HepG2 (cell line): ENCODE results near the gene ANP32D. TPM values are rescaled to one million over a fixed set of nuclear protein-coding genes. Genes with fewer than 3 reads are reported as not detected.

Experiments
- ATAC-seq: fragments of 200-7000 bp; cut with Tn5 transposase; 3 replicates; pipeline ENCODE4 v1.9.1; 2020; ENCODE audit warnings: mild to moderate bottlenecking, moderate library complexity
- BruUV-seq: library from RNA; stranded (reverse); fragments of 400-500 nt; replicated peaks from 2 replicates; lab custom pipeline; 2021; lab: Mats Ljungman, UMichigan
- CTCF ChIA-PET: fragments of 300-600 bp; formaldehyde crosslinking; extraction: SDS; loops from one replicate; lab custom pipeline; 2021; ENCODE audit warnings: low total read pairs, inconsistent platforms, low intra/inter-chr PET ratio; lab: Yijun Ruan, JAX
- POLR2A ChIA-PET: fragments of 350-600 bp; sonication (Branson Sonifier 250); formaldehyde crosslinking; loops from one replicate; lab custom pipeline; 2020; ENCODE audit warnings: antibody characterized with exemption, inconsistent platforms; lab: Yijun Ruan, JAX
- DNase-seq: peaks from one replicate; pipeline ENCODE4 v3.0.0-alpha.2; 2015; ENCODE audit warnings: low spot score
- FAIRE-seq: peaks from 3 replicates; lab custom pipeline; 2011; peaks lifted over from hg19 to GRCh38; lab: Jason Lieb, UNC
- H2AFZ ChIP-seq: one replicate; pipeline ENCODE4 v1.6.1; 2011; ENCODE audit warnings: low read length, inconsistent platforms
- H3K27ac ChIP-seq: fragments of 300-600 bp; 3 replicates; pipeline ENCODE4 v1.8.0; 2011; ENCODE audit warnings: mixed run types, mild to moderate bottlenecking, mixed read lengths, low read length, inconsistent platforms; ENCODE audit not compliant: insufficient read depth; ENCODE audit errors: extremely low read length
- H3K27me3 ChIP-seq, 2 experiments: fragments of 200-600 bp in 1 of 2; 2 replicates in 1 of 2; 3 replicates in 1 of 2; pipeline versions ENCODE4 v1.6.0 to v1.8.0; 2011; ENCODE audit warnings: low read length in 2 of 2, mild to moderate bottlenecking in 2 of 2, moderate library complexity in 2 of 2, inconsistent platforms in 1 of 2; ENCODE audit not compliant: insufficient read depth in 2 of 2, control insufficient read depth in 1 of 2
- H3K36me3 ChIP-seq, 2 experiments: fragments of 200-600 bp in 1 of 2; replicated peaks in 1 of 2; 2 replicates in 1 of 2; 3 replicates in 1 of 2; pipeline versions ENCODE4 v1.5.1 to v1.8.0; 2011; ENCODE audit warnings: low read length in 2 of 2, inconsistent platforms in 1 of 2; ENCODE audit not compliant: insufficient read depth in 2 of 2, control insufficient read depth in 1 of 2
- H3K4me1 ChIP-seq: 2 replicates; pipeline ENCODE4 v1.5.1; 2012; ENCODE audit warnings: low read length, inconsistent platforms; ENCODE audit not compliant: insufficient read depth
- H3K4me2 ChIP-seq: 2 replicates; pipeline ENCODE4 v1.6.0; 2011; ENCODE audit warnings: low read depth, low read length, inconsistent platforms
- H3K4me3 ChIP-seq, 3 experiments: fragments of 200-600 bp in 1 of 3; sonication (generic), shearing (Covaris generic) in 1 of 3; replicated peaks in 1 of 3; 2 replicates each; pipeline ENCODE4 v1.5.1; 2011 to 2016; ENCODE audit warnings: low read length in 3 of 3, inconsistent platforms in 2 of 3, low read depth in 2 of 3, mild to moderate bottlenecking in 2 of 3, control low read depth in 1 of 3, mixed read lengths in 1 of 3; ENCODE audit not compliant: insufficient read depth in 1 of 3
- H3K79me2 ChIP-seq: one replicate; pipeline ENCODE4 v1.6.1; 2011; ENCODE audit warnings: low read length, inconsistent platforms; ENCODE audit not compliant: insufficient read depth
- H3K9ac ChIP-seq: 2 replicates; pipeline ENCODE4 v1.6.0; 2011; ENCODE audit warnings: mild to moderate bottlenecking, low read depth, low read length, inconsistent platforms; ENCODE audit not compliant: insufficient read depth
- H3K9me3 ChIP-seq: 2 replicates; pipeline ENCODE4 v1.5.1; 2012; ENCODE audit warnings: mild to moderate bottlenecking, low read length
- H4K20me1 ChIP-seq: 2 replicates; pipeline ENCODE4 v1.6.0; 2011; ENCODE audit warnings: inconsistent platforms, mild to moderate bottlenecking, low read length, moderate library complexity; ENCODE audit not compliant: insufficient read depth
- ATF1 ChIP-seq: IDR thresholded peaks from 2 replicates; pipeline ENCODE4 v1.6.1; 2016; ENCODE audit warnings: mild to moderate bottlenecking, control low read depth
- BCL6 ChIP-seq: IDR thresholded peaks from 2 replicates; pipeline ENCODE4 v1.6.1; 2016; ENCODE audit warnings: missing genetic modification reagents, missing compliant biosample characterization
- BRCA1 ChIP-seq: sonication (generic); formaldehyde crosslinking; IDR thresholded peaks from 2 replicates; pipeline ENCODE4 v1.4.0; 2020; ENCODE audit warnings: missing genetic modification reagents
- FOXA3 ChIP-seq: IDR thresholded peaks from 2 replicates; pipeline ENCODE4 v1.6.1; 2016; ENCODE audit warnings: missing genetic modification reagents, missing compliant biosample characterization
- JDP2 ChIP-seq: sonication (generic); formaldehyde crosslinking; IDR thresholded peaks from 2 replicates; pipeline ENCODE4 v1.8.1; 2022; ENCODE audit warnings: missing genetic modification reagents, borderline replicate concordance
- KDM5A ChIP-seq: fragments of 200-600 bp; sonication (generic); IDR thresholded peaks from 2 replicates; pipeline ENCODE4 v1.7.0; 2018; ENCODE audit warnings: antibody characterized with exemption, mild to moderate bottlenecking, low read length, borderline replicate concordance
- KLF15 ChIP-seq: sonication (generic); formaldehyde crosslinking; IDR thresholded peaks from 2 replicates; pipeline ENCODE4 v1.8.1; 2023; ENCODE audit warnings: borderline replicate concordance, mild to moderate bottlenecking, inconsistent platforms, missing genetic modification reagents, mixed read lengths
- NR2C2 ChIP-seq: sonication (generic); formaldehyde crosslinking; IDR thresholded peaks from 2 replicates; pipeline ENCODE4 v1.4.0; 2020; ENCODE audit warnings: missing genetic modification reagents, mild to moderate bottlenecking, moderate library complexity, borderline replicate concordance
- PCBP2 ChIP-seq: fragments of 200-400 bp; formaldehyde crosslinking; optimal IDR thresholded peaks from 2 replicates; pipeline ENCODE3; 2018; ENCODE audit warnings: low read length, low read depth; ENCODE audit not compliant: poor library complexity, severe bottlenecking
- SRSF9 ChIP-seq: fragments of 200-400 bp; formaldehyde crosslinking; IDR thresholded peaks from 2 replicates; pipeline ENCODE4 v1.6.1; 2018; ENCODE audit warnings: borderline replicate concordance, mild to moderate bottlenecking, low read depth, low read length; ENCODE audit not compliant: insufficient read depth, poor library complexity, severe bottlenecking
- WIZ ChIP-seq: sonication (generic); formaldehyde crosslinking; IDR thresholded peaks from 2 replicates; pipeline ENCODE4 v1.5.1; 2020; ENCODE audit warnings: mild to moderate bottlenecking, missing genetic modification reagents
- ZNF296 ChIP-seq: sonication (generic); formaldehyde crosslinking; conservative IDR thresholded peaks from 2 replicates; pipeline ENCODE4 v1.5.0; 2020; ENCODE audit warnings: mild to moderate bottlenecking, missing genetic modification reagents
- ZNF367 ChIP-seq: sonication (generic); formaldehyde crosslinking; IDR thresholded peaks from 2 replicates; pipeline ENCODE4 v1.4.0; 2020; ENCODE audit warnings: missing genetic modification reagents, borderline replicate concordance
- ZNF441 ChIP-seq: sonication (generic); formaldehyde crosslinking; IDR thresholded peaks from 2 replicates; pipeline ENCODE4 v1.7.0; 2021; ENCODE audit warnings: missing genetic modification reagents, borderline replicate concordance
- ZNF629 ChIP-seq: sonication (generic); formaldehyde crosslinking; conservative IDR thresholded peaks from 2 replicates; pipeline ENCODE4 v1.5.0; 2020; ENCODE audit warnings: missing genetic modification reagents
- ZNF672 ChIP-seq: sonication (generic); formaldehyde crosslinking; IDR thresholded peaks from 2 replicates; pipeline ENCODE4 v1.8.1; 2022; ENCODE audit warnings: missing genetic modification reagents
- ZZZ3 ChIP-seq: sonication (generic); formaldehyde crosslinking; IDR thresholded peaks from 2 replicates; pipeline ENCODE4 v1.4.0; 2020; ENCODE audit warnings: missing genetic modification reagents, mild to moderate bottlenecking, borderline replicate concordance
- WGBS: methylation state at CpG from one replicate; pipeline ENCODE4 v1.1.6; 2017; ENCODE audit warnings: low lambda C conversion rate; 5-methylcytosine and 5-hydroxymethylcytosine counted together
- in situ Hi-C: cut with HindIII; loops from 2 replicates; pipeline ENCODE4 v1.10.0; 2017; ENCODE audit warnings: low pct_unique_long_range_greater_than_20kb; ENCODE audit not compliant: extremely low pct_ligation_motif_present
- intact Hi-C: fragments of 100-400 bp; cut with micrococcal nuclease; formaldehyde crosslinking; loops from one replicate; pipeline ENCODE4 v1.10.0; 2022; ENCODE audit not compliant: unreplicated experiment
- polyA plus RNA-seq, 8 experiments: library from polyadenylated mRNA; depleted of rRNA in 3 of 8; stranded (reverse) in 7 of 8; unstranded in 1 of 8; fragments of >200 nt; fragmentation: Illumina TruSeq in 4 of 8; extraction: Trizol in 4 of 8; gene quantifications; 2 replicates each; pipeline versions ENCODE4 v1.2.1 to v1.2.3, GENCODE V29; 2011 to 2016; ENCODE audit warnings: low read depth in 4 of 8, missing spikeins in 1 of 8, mixed read lengths in 1 of 8; ENCODE audit not compliant: insufficient read depth in 1 of 8
- total RNA-seq, 5 experiments: library from RNA; depleted of rRNA; stranded (reverse); fragments of >200 nt; fragmentation: Illumina TruSeq; extraction: Trizol; gene quantifications; 2 replicates each; pipeline ENCODE4 v1.2.3, GENCODE V29; 2016; ENCODE audit warnings: low read depth in 1 of 5
- TF ChIP-seq, protein P1 (sequence below): sonication (generic); formaldehyde crosslinking; IDR thresholded peaks from 2 replicates; pipeline ENCODE4 v1.4.0; 2020; ENCODE audit warnings: missing genetic modification reagents
- TF ChIP-seq, protein P2 (sequence below): sonication (generic); formaldehyde crosslinking; IDR thresholded peaks from 2 replicates; pipeline ENCODE4 v1.4.0; 2020; ENCODE audit warnings: missing genetic modification reagents

Gene ANP32D
- total and polyA plus RNA-seq, 2 of the 13 experiments (the other 11 are each of a cell fraction or from before 2014, with no cell fraction given): not detected

DNA sequence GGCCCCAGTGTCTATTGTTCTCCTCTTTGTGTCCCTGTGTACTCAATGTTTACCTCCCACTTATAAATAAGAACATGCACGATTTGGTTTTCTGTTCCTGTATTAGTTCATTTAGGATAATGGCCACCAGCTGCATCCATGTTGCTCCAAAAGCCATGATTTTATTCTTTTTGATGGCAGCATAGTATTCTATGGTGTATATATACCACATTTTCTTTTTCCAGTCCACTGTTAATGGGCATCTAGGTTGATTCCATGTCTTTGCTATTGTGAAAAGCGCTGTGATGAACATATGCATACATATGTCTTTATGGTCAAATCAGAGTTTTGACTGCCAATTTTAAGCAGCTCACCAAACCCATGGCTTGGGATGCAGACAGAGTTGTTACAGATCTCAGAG, 17.2 kb upstream of the ANP32D start:
- no peak overlapping the region for H3K4me2 ChIP-seq
- no peaks in the 10 kb centered on the region for H3K36me3 ChIP-seq
- intact Hi-C loops (loop anchor here (2.0 kb wide), 1 partner anchor 118 kb away; no protein-coding TSS in a partner anchor), in situ Hi-C loops (no loop called here)
- H3K4me3 ChIP-seq: no peak overlapping the region
- H3K9me3 ChIP-seq: no peaks in the 10 kb centered on the region
- 3% methylated on average over 2 of the region's 2 CpGs for WGBS
- BruUV-seq: no TSS peak
- POLR2A ChIA-PET: no interaction called here
- H4K20me1 ChIP-seq: no peaks in the 10 kb centered on the region
- CTCF ChIA-PET: no interaction called here
- H3K9ac ChIP-seq: no peak overlapping the region
- H2AFZ ChIP-seq: no peak overlapping the region
- 0 out of 5 replicates have a peak, but pooled peaks cover 0 to 4% of the 10 kb centered on the region in 2 experiments for H3K27me3 ChIP-seq
- H3K4me1 ChIP-seq: no peaks in the 10 kb centered on the region
- no peaks in the 10 kb centered on the region for H3K79me2 ChIP-seq
- FAIRE-seq (no peak), ATAC-seq (no peak), DNase-seq (no peak)
- no peak overlapping the region for H3K27ac ChIP-seq
- TF ChIP-seq ZNF629 (CRISPR knock-in tag) (no peak), ZNF367 (CRISPR knock-in tag) (no peak), BCL6 (no peak), ZNF296 (CRISPR knock-in tag) (no peak), WIZ (CRISPR knock-in tag) (no peak), ZNF441 (CRISPR knock-in tag) (no peak), ZZZ3 (CRISPR knock-in tag) (no peak), ATF1 (CRISPR knock-in tag) (no peak), NR2C2 (CRISPR knock-in tag) (no peak)

DNA sequence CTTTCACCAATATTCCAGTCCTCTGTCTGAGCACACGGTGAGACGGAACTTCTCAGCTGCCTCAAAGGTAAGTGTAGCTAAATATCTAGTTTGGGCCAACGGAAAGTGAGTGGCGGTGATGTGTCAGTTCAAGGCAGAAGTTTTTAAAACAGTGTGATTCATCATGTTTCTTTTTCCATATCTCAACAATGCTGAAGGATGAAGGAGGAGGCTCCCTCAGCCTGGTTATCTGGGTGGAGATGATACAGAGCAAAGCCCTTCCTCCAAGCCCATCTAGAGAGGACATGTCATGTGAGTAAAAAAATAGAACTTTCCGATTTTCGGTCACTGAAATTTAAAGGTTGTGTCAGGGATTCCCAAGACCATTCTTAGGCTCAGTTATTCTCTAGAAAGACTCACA, 13.1 kb upstream of the ANP32D start:
- CTCF ChIA-PET: no interaction called here
- Histone ChIP-seq H3K27me3 (0 out of 5 replicates have a peak, but pooled peaks cover 0 to 4% of the 10 kb centered on the region in 2 experiments), H3K4me1 (no peaks in the 10 kb centered on the region), H3K36me3 (no peaks in the 10 kb centered on the region), H3K9ac (no peak overlapping the region), H2AFZ (no peak overlapping the region), H3K79me2 (no peaks in the 10 kb centered on the region), H3K4me3 (no peak overlapping the region), H3K4me2 (no peak overlapping the region), H4K20me1 (no peaks in the 10 kb centered on the region), H3K9me3 (no peaks in the 10 kb centered on the region), H3K27ac (no peak overlapping the region)
- BruUV-seq: no TSS peak
- ATAC-seq (no peak), FAIRE-seq (no peak), DNase-seq (no peak)
- POLR2A ChIA-PET: no interaction called here
- intact Hi-C loops: no loop called here
- in situ Hi-C loops: no loop called here
- 2% methylated on average over 6 of the region's 6 CpGs for WGBS
- TF ChIP-seq SRSF9 (no peak), ZNF672 (no peak), PCBP2 (no peak), BRCA1 (CRISPR knock-in tag) (no peak), KDM5A (no peak), JDP2 (CRISPR knock-in tag) (no peak), KLF15 (CRISPR knock-in tag) (no peak), FOXA3 (CRISPR knock-in tag) (no peak), ATF1 (CRISPR knock-in tag) (no peak)
- TF ChIP-seq, protein P1, sequence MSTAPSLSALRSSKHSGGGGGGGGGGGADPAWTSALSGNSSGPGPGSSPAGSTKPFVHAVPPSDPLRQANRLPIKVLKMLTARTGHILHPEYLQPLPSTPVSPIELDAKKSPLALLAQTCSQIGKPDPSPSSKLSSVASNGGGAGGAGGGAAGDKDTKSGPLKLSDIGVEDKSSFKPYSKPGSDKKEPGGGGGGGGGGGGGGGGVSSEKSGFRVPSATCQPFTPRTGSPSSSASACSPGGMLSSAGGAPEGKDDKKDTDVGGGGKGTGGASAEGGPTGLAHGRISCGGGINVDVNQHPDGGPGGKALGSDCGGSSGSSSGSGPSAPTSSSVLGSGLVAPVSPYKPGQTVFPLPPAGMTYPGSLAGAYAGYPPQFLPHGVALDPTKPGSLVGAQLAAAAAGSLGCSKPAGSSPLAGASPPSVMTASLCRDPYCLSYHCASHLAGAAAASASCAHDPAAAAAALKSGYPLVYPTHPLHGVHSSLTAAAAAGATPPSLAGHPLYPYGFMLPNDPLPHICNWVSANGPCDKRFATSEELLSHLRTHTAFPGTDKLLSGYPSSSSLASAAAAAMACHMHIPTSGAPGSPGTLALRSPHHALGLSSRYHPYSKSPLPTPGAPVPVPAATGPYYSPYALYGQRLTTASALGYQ: no peak
- TF ChIP-seq, protein P2, sequence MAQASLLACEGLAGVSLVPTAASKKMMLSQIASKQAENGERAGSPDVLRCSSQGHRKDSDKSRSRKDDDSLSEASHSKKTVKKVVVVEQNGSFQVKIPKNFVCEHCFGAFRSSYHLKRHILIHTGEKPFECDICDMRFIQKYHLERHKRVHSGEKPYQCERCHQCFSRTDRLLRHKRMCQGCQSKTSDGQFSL: no peak
